Brain microvascular endothelial cell (primary cell): ENCODE data around the gene TXLNB.
"Not testable (repeated sequence)": the region's sequence is repeated elsewhere in the genome, so short reads cannot be mapped to it uniquely, and the experiment has no call there.

Experiments used
- DNase-seq: peaks from one replicate; pipeline ENCODE4 v3.0.0-alpha.2; 2020
- H3K27ac ChIP-seq: fragments of 250-450 bp; sonication (Bioruptor Pico); 2 replicates; pipeline ENCODE4 v1.5.1; 2020; ENCODE audit warnings: mild to moderate bottlenecking, moderate library complexity
- H3K27me3 ChIP-seq: fragments of 250-450 bp; sonication (Bioruptor Pico); replicated peaks from 2 replicates; pipeline ENCODE4 v1.5.1; 2020; ENCODE audit warnings: mild to moderate bottlenecking
- H3K36me3 ChIP-seq: fragments of 250-450 bp; sonication (Bioruptor Pico); replicated peaks from 2 replicates; pipeline ENCODE4 v1.5.1; 2020; ENCODE audit warnings: mild to moderate bottlenecking
- H3K4me3 ChIP-seq: 2 replicates; pipeline ENCODE4 v1.5.1; 2011; ENCODE audit warnings: low read depth, mild to moderate bottlenecking, control low read depth, low read length, moderate library complexity
- CTCF ChIP-seq: IDR thresholded peaks from 2 replicates; pipeline ENCODE4 v1.5.1; 2011; ENCODE audit warnings: low read depth, mild to moderate bottlenecking, moderate library complexity, low read length, control low read depth, inconsistent platforms; ENCODE audit errors: missing control alignments
- in situ Hi-C: cut with HindIII; loops from 2 replicates; pipeline ENCODE4 v1.10.0; 2017; ENCODE audit warnings: low sequenced_read_pairs, low pct_ligation_motif_present

The TXLNB gene

GRCh38 chr6:139288496-139289040 is 3.2 kb downstream of the TXLNB start:
- Histone ChIP-seq H3K4me3 (no peak overlapping the region), H3K27me3 (no peaks in the 10 kb centered on the region), H3K36me3 (no peaks in the 10 kb centered on the region), H3K27ac (no peak overlapping the region)
- no peak for TF ChIP-seq CTCF
- in situ Hi-C loops, result no loop called here
- no peak for DNase-seq

GRCh38 chr6:139287868-139288267 is 3.9 kb downstream of the TXLNB start:
- Histone ChIP-seq H3K27ac (no peak overlapping the region), H3K36me3 (no peaks in the 10 kb centered on the region), H3K4me3 (no peak overlapping the region), H3K27me3 (no peaks in the 10 kb centered on the region)
- TF ChIP-seq CTCF, result no peak
- no peak for DNase-seq
- in situ Hi-C loops, result no loop called here

DNA sequence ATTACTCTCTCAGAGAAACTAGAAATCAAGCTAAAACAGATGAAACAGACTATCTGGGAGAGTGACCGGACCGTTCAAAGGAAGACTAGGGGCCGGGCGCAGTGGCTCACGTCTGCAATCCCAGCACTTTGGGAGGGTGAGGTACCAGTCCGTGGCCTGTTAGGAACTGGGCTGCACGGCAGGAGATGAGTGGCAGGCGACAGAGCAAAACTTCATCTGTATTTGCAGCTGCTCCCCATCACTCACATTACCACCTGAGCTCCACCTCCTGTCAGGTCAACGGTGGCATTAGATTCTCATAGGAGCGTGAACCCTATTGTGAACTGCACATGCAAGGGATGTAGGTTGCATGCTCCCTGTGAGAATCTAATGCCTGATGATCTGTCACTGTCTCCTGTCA is 5.4 kb downstream of the TXLNB start:
- in situ Hi-C loops, DNase-seq, H3K4me3 ChIP-seq: not testable (repeated sequence)

DNA sequence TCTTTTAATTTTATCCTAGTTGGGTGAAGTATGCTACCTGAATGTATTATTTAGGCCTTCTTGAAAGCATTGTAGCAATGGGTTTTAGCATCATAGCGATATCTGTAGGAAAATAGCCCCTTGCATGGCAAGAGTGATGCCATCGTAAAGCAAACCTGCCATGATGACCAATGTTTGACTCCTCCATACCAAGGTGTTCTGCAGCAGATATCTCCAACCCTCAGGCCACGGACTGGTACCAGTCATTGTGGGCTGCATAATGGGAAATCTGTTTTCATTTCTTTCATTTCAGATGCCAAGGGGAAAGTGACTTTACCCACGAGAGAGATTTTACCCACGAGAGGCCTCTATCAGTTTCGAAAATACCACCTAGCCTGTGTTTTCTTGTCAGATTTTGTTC is 6.2 kb downstream of the TXLNB start:
- no peaks in the 10 kb centered on the region for H3K36me3 ChIP-seq
- H3K27me3 ChIP-seq, result no peaks in the 10 kb centered on the region
- H3K27ac ChIP-seq, result no peak overlapping the region
- no peak overlapping the region for H3K4me3 ChIP-seq
- no peak for DNase-seq
- in situ Hi-C loops, result no loop called here
- no peak for TF ChIP-seq CTCF

More for the DNA sequence above, 5.4 kb downstream of the TXLNB start:
- not testable (repeated sequence) for H3K36me3 ChIP-seq, H3K27me3 ChIP-seq, H3K27ac ChIP-seq

- no peaks in the 10 kb centered on the region for H3K27me3 ChIP-seq
- in situ Hi-C loops, result no loop called here
- no peak overlapping the region for H3K4me3 ChIP-seq
- no peak overlapping the region for H3K27ac ChIP-seq
- no peak for TF ChIP-seq CTCF
- H3K36me3 ChIP-seq, result no peaks in the 10 kb centered on the region
- DNase-seq, result no peak
Observed at GRCh38 chr6:139284789-139285188, 7.0 kb downstream of the TXLNB start.

DNA sequence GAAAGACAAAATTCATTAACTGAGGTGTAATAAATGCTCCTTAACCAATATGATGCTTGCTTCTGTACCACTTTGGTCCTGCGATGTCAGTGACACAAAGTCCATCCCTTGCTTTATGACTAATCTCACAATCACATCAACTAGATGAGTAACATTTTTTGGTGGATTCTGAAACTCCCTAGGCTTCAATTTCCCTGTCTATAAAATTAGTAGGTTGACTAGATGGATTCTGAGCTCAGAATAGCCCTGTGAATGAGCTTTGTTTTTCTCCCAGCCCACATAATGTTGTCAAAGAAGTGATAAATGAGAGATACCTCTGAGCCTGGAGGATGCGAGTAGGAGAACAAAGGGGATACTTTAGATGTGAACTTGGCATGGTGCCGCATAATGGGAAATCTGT is 9.1 kb downstream of the TXLNB start:
- H3K27ac ChIP-seq, result no peak overlapping the region
- no peak for DNase-seq
- no peak overlapping the region for H3K4me3 ChIP-seq
- H3K27me3 ChIP-seq, result no peaks in the 10 kb centered on the region
- in situ Hi-C loops, result no loop called here
- TF ChIP-seq CTCF, result no peak
- H3K36me3 ChIP-seq, result no peaks in the 10 kb centered on the region
